Right cardiac atrium (tissue), 5 donors: ENCODE measurements around the gene ARHGAP15. TPM values are rescaled to one million over a fixed set of nuclear protein-coding genes. Genes with fewer than 3 reads are reported as not detected.

Experiments used
- ATAC-seq, 2 donors: fragments of 200-7000 bp; cut with Tn5 transposase; one replicate each; pipeline versions ENCODE4 v1.8.0 to v1.9.1; 2020; ENCODE audit warnings: moderate library complexity in 2 of 2, mild to moderate bottlenecking in 1 of 2
- DNase-seq, 3 donors: peaks; one replicate each; pipeline ENCODE4 v3.0.0-alpha.2; 2020
- H3K27ac ChIP-seq: one replicate; pipeline ENCODE4 v1.5.1; 2013; ENCODE audit warnings: mild to moderate bottlenecking, low read length, control low read depth, moderate library complexity
- H3K27me3 ChIP-seq: one replicate; pipeline ENCODE4 v1.6.1; 2013; ENCODE audit not compliant: control insufficient read depth, insufficient read depth
- H3K4me1 ChIP-seq: one replicate; pipeline ENCODE4 v1.6.1; 2013; ENCODE audit warnings: low read length; ENCODE audit not compliant: control insufficient read depth, insufficient read depth
- H3K4me3 ChIP-seq: one replicate; pipeline ENCODE4 v1.5.1; 2013; ENCODE audit warnings: low read length, control low read depth
- H3K9me3 ChIP-seq: one replicate; pipeline ENCODE4 v1.6.1; 2013; ENCODE audit warnings: low read length; ENCODE audit not compliant: control insufficient read depth
- WGBS: extraction: QIAGEN DNeasy Blood & Tissue Kit; methylation state at CpG from one replicate; pipeline ENCODE4 v1.1.7; 2013; 5-methylcytosine and 5-hydroxymethylcytosine counted together
- intact Hi-C, 4 donors: fragments of 100-400 bp; cut with DNase I; formaldehyde crosslinking; loops; one replicate each; pipeline versions ENCODE4 v1.11.0 to v1.14.0; 2022 to 2023
- polyA plus RNA-seq: library from polyadenylated mRNA; stranded (reverse); fragments of 200-250 nt; gene quantifications from one replicate; pipeline ENCODE4 v1.2.3, GENCODE V29; 2013
- total RNA-seq, 4 donors: library from RNA; stranded (reverse); fragmentation: NEBNext Ultra II Directional; extraction: Animal tissue kit (Norgen Biotek cat#: 25700); gene quantifications; one replicate each; pipeline ENCODE4 v1.2.1, GENCODE V29; 2021
- donor health status: healthy with polysubstance abuse.
- donor health status: DM: no; HTN: yes; CAD: no.
- donor health status: DM: no; HTN: no; CAD: no.
- donor health status: DM: no; HTN: yes; CAD: no; lungs with severe emphysema.
- donor health status: DM: yes; HTN: yes; CAD: no.

Gene ARHGAP15
- total and polyA plus RNA-seq, 5 donors, result 4.5 to 8.4 (median 6.5) TPM

DNA sequence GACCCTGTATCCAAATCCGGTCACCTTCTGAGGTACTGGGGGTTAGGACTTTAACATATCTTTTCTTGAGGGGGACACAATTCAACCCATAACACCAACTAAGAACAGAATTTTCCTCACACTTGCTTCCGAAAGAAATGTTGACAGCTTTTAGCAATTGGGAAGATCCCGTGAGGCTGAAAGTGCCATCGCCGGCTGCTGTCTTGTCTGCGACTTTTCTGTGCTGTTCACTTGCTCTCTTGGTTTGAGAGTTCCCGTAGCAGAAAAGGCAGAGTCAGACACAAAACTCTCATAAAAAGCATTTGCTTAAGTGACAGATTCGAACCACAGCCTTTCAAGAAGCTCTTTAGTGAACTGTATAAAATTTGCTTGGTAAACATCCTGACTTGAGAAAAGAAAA, 253.4 kb downstream of the ARHGAP15 start:
- Histone ChIP-seq H3K27ac (no peak overlapping the region), H3K4me3 (no peak overlapping the region), H3K9me3 (no peaks in the 10 kb centered on the region), H3K4me1 (no peaks in the 10 kb centered on the region), H3K27me3 (no peaks in the 10 kb centered on the region)
- no peak for ATAC-seq
- 88% methylated on average over 8 of the region's 8 CpGs for WGBS
- intact Hi-C loops, result no loop called here
- no peak for DNase-seq

GRCh38 chr2:143383016-143383415, 253.8 kb downstream of the ARHGAP15 start:
- no peaks in the 10 kb centered on the region for H3K4me1 ChIP-seq
- 89% methylated on average over 2 of the region's 2 CpGs for WGBS
- ATAC-seq (no peak), DNase-seq (no peak)
- H3K9me3 ChIP-seq, result no peaks in the 10 kb centered on the region
- intact Hi-C loops, result no loop called here
- no peak overlapping the region for H3K4me3 ChIP-seq
- H3K27me3 ChIP-seq, result no peaks in the 10 kb centered on the region
- H3K27ac ChIP-seq, result no peak overlapping the region

DNA sequence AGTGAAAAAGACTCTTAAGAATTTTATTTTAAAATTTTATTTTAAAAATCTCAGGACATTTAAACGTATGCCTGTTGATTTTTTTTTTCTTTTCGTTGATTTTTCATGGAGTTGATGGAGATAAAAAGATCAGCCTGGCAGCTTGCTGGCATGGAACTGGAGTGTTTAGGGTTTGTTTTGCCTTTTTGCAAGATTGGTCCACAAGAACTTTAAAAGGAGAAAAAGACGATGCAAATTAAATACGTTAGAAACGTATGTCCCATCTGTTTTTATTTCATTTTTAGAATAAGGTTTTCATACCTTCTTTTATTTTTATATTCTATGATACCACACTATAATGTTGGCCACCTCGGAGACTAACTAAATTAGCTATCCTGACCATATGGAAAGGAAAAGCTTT, 254.9 kb downstream of the ARHGAP15 start:
- Histone ChIP-seq H3K4me3 (no peak overlapping the region), H3K9me3 (no peaks in the 10 kb centered on the region), H3K27ac (no peak overlapping the region), H3K27me3 (no peaks in the 10 kb centered on the region), H3K4me1 (no peaks in the 10 kb centered on the region)
- intact Hi-C loops, result no loop called here
- WGBS, result 86% methylated on average over 6 of the region's 6 CpGs
- ATAC-seq, result no peak
- DNase-seq, result no peak

GRCh38 chr2:143390171-143390570, 261.0 kb downstream of the ARHGAP15 start:
- H3K9me3 ChIP-seq, result no peaks in the 10 kb centered on the region
- H3K27me3 ChIP-seq, result no peaks in the 10 kb centered on the region
- 86% methylated on average over 6 of the region's 6 CpGs for WGBS
- no peak overlapping the region for H3K4me3 ChIP-seq
- H3K27ac ChIP-seq, result no peak overlapping the region
- ATAC-seq (no peak), DNase-seq (no peak)
- H3K4me1 ChIP-seq, result no peaks in the 10 kb centered on the region
- intact Hi-C loops, result no loop called here

GRCh38 chr2:143392358-143392757, 263.1 kb downstream of the ARHGAP15 start:
- H3K4me1 ChIP-seq, result no peaks in the 10 kb centered on the region
- ATAC-seq, result no peak
- no peaks in the 10 kb centered on the region for H3K27me3 ChIP-seq
- DNase-seq, result no peak
- H3K4me3 ChIP-seq, result no peak overlapping the region
- intact Hi-C loops, result no loop called here
- H3K27ac ChIP-seq, result no peak overlapping the region
- no peaks in the 10 kb centered on the region for H3K9me3 ChIP-seq

- no peaks in the 10 kb centered on the region for H3K9me3 ChIP-seq
- no peaks in the 10 kb centered on the region for H3K4me1 ChIP-seq
- H3K27me3 ChIP-seq, result no peaks in the 10 kb centered on the region
- H3K4me3 ChIP-seq, result no peak overlapping the region
- intact Hi-C loops, result no loop called here
- H3K27ac ChIP-seq, result no peak overlapping the region
- DNase-seq, result no peak
- no peak for ATAC-seq
- WGBS, result 96% methylated on average over 2 of the region's 2 CpGs
Measured at GRCh38 chr2:143394062-143394461, 264.8 kb downstream of the ARHGAP15 start.

- ATAC-seq, result peak in 1 of 2 donors; percentile 50
- intact Hi-C loops, result no loop called here
- no peaks in the 10 kb centered on the region for H3K27me3 ChIP-seq
- no peak overlapping the region for H3K27ac ChIP-seq
- no peaks in the 10 kb centered on the region for H3K4me1 ChIP-seq
- H3K9me3 ChIP-seq, result no peaks in the 10 kb centered on the region
- H3K4me3 ChIP-seq, result no peak overlapping the region
- DNase-seq, result no peak
- 72% methylated on average over 3 of the region's 3 CpGs for WGBS
Measured at GRCh38 chr2:143397884-143398614, 268.8 kb downstream of the ARHGAP15 start.

GRCh38 chr2:143398781-143399180, 269.6 kb downstream of the ARHGAP15 start:
- no peak for ATAC-seq
- DNase-seq, result no peak
- 52% methylated on average over 2 of the region's 2 CpGs for WGBS
- Histone ChIP-seq H3K4me1 (no peaks in the 10 kb centered on the region), H3K4me3 (peak overlapping the region; percentile 15), H3K27ac (no peak overlapping the region), H3K27me3 (no peaks in the 10 kb centered on the region), H3K9me3 (no peaks in the 10 kb centered on the region)
- intact Hi-C loops, result no loop called here

DNA sequence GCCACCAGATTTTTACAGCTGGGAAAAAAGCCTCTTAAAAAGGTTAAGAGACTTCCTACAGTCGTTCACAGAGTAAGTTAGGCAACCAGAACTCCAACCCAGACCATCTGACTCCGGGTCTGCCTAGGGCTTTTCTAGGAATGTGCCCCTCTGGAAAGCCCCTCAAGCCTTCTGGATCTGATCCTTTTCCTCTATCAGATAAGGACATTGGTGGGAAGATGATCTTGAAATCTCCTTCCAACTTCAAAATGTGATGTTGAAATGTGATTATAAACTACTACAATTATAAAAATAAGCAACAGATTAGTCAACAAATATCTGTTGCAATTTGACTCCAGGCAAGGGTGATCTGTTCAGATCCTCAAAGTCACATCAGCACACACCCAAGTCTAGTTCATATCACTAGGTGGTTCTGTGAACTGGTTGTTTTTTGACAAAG, 270.4 kb downstream of the ARHGAP15 start:
- H3K27ac ChIP-seq, result no peak overlapping the region
- intact Hi-C loops, result no loop called here
- WGBS, result 46% methylated on average over 2 of the region's 2 CpGs
- no peak for DNase-seq
- no peaks in the 10 kb centered on the region for H3K27me3 ChIP-seq
- no peak for ATAC-seq
- H3K9me3 ChIP-seq, result no peaks in the 10 kb centered on the region
- H3K4me1 ChIP-seq, result no peaks in the 10 kb centered on the region
- H3K4me3 ChIP-seq, result no peak overlapping the region

DNA sequence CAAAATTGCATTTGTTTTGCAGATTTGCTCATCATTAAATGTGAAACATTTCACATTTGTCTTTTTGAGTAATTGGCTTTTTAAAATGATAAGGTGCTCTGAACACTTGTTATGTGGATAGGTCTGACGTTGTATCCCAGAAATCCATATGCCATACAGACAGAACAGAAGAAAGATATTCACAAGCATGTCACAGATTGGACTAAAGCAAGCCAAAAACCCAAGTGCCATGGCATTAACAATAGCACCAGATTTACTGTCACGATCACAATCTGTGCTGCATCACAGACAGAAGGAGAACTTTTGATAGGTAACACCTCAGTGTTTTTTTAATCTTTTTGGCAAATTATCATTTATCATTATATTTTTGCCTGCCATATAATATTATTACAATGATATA, 272.6 kb downstream of the ARHGAP15 start:
- intact Hi-C loops, result no loop called here
- H3K27me3 ChIP-seq, result no peaks in the 10 kb centered on the region
- 73% methylated on average over 2 of the region's 2 CpGs for WGBS

GRCh38 chr2:143402451-143402850, 273.2 kb downstream of the ARHGAP15 start:
- no peak overlapping the region for H3K27ac ChIP-seq
- 72% methylated on average over 2 of the region's 2 CpGs for WGBS
- ATAC-seq (no peak), DNase-seq (no peak)
- H3K4me3 ChIP-seq, result no peak overlapping the region
- no peaks in the 10 kb centered on the region for H3K4me1 ChIP-seq
- intact Hi-C loops, result no loop called here
- H3K9me3 ChIP-seq, result no peaks in the 10 kb centered on the region
- H3K27me3 ChIP-seq, result no peaks in the 10 kb centered on the region

More for the DNA sequence above, 272.6 kb downstream of the ARHGAP15 start:
- DNase-seq, result no peak
- Histone ChIP-seq H3K9me3 (no peaks in the 10 kb centered on the region), H3K4me1 (no peaks in the 10 kb centered on the region), H3K27ac (no peak overlapping the region), H3K4me3 (no peak overlapping the region)
- no peak for ATAC-seq
